ENCODE data around the gene VEPH1. TPM values are rescaled to one million over a fixed set of nuclear protein-coding genes. Genes with fewer than 3 reads are reported as not detected.

Gene VEPH1
- total RNA-seq, 1 experiment from 2014 or later, result 7.7 TPM

GRCh38 chr3:157508461-157508860 lies 5.2 kb upstream of the VEPH1 start:
- H2BK120ac ChIP-seq (ENCODE audit: low read depth, low read length, poor library complexity, severe bottlenecking), result no peak overlapping the region
- no peaks in the 10 kb centered on the region for H3K27me3 ChIP-seq (ENCODE audit: insufficient read depth, low read length)
- H3K9me3 ChIP-seq (ENCODE audit: control insufficient read depth, low read depth, low read length), result no peaks in the 10 kb centered on the region
- H3K27ac Mint-ChIP-seq, result no peak overlapping the region
- H3K27me3 Mint-ChIP-seq (ENCODE audit: low read depth), result no peaks in the 10 kb centered on the region
- H3K4me3 Mint-ChIP-seq, result no peak overlapping the region
- H2BK5ac ChIP-seq (ENCODE audit: insufficient read length, low read length), result no peak overlapping the region
- H2BK20ac ChIP-seq (ENCODE audit: low read depth, low read length, poor library complexity, severe bottlenecking), result no peak overlapping the region
- no peaks in the 10 kb centered on the region for H3K79me2 ChIP-seq (ENCODE audit: insufficient read depth, low read length)
- no peaks in the 10 kb centered on the region for H3K79me1 ChIP-seq (ENCODE audit: insufficient read depth, low read depth, low read length, poor library complexity, severe bottlenecking)
- no peak overlapping the region for H4K91ac ChIP-seq (ENCODE audit: insufficient read length, low read depth, low read length)
- H3K14ac ChIP-seq (ENCODE audit: insufficient read depth, low read length), result no peak overlapping the region
- no peaks in the 10 kb centered on the region for H3K4me1 ChIP-seq (ENCODE audit: insufficient read depth, low read length)
- no peak for DNase-seq
- H3K36me3 Mint-ChIP-seq (ENCODE audit: insufficient read depth in 1 of 3, low read depth in 3 of 3), result no peaks in the 10 kb centered on the region
- no peaks in the 10 kb centered on the region for H3K23me2 ChIP-seq (ENCODE audit: insufficient read length, low read depth, low read length, poor library complexity, severe bottlenecking)
- no peak overlapping the region for H2BK12ac ChIP-seq (ENCODE audit: insufficient read length, low read depth, low read length)
- H4K8ac ChIP-seq (replicated peaks; ENCODE audit: insufficient read length, low read depth, low read length), result no peak overlapping the region
- no peak overlapping the region for H3K4ac ChIP-seq (ENCODE audit: low read depth, low read length)
- H4K20me1 ChIP-seq (ENCODE audit: control insufficient read depth, insufficient read depth, insufficient read length), result no peaks in the 10 kb centered on the region
- H2AFZ ChIP-seq (ENCODE audit: low read length), result no peak overlapping the region
- H3K27ac ChIP-seq (ENCODE audit: insufficient read length, low read depth, low read length), result no peak overlapping the region
- WGBS (ENCODE audit: extremely low coverage, insufficient read length, low lambda C conversion rate), result no CpG with 5 or more reads among the region's 1 CpG
- H3K9me3 Mint-ChIP-seq, result no peaks in the 10 kb centered on the region
- H3K4me2 ChIP-seq (ENCODE audit: insufficient read depth, insufficient read length, low read length), result no peak overlapping the region
- peaks cover 2 to 7% of the 10 kb centered on the region in 2 experiments for H3K4me1 Mint-ChIP-seq
- H2AK5ac ChIP-seq (ENCODE audit: insufficient read length, low read length), result no peak overlapping the region
- H3K23ac ChIP-seq (ENCODE audit: insufficient read length, low read depth, low read length), result no peak overlapping the region
- H3T11ph ChIP-seq (ENCODE audit: low read length), result no peak overlapping the region
- no peak overlapping the region for H3K56ac ChIP-seq (ENCODE audit: insufficient read length, low read depth, low read length)
- H3K18ac ChIP-seq (ENCODE audit: insufficient read length, low read depth, low read length), result no peak overlapping the region
- H2BK15ac ChIP-seq (ENCODE audit: low read depth, low read length), result no peak overlapping the region
- TF ChIP-seq CTCF (conservative IDR thresholded peaks at IDR 0.05), result no peak
- H3K9ac ChIP-seq (ENCODE audit: extremely low read depth, insufficient read length, low read length), result no peak overlapping the region
- H4K5ac ChIP-seq (ENCODE audit: insufficient read length, low read depth, low read length), result no peak overlapping the region
